ENCODE results near the gene EIF3CL. TPM values are rescaled to one million over a fixed set of nuclear protein-coding genes. Genes with fewer than 3 reads are reported as not detected.
"Not testable (repeated sequence)": the region's sequence is repeated elsewhere in the genome, so short reads cannot be mapped to it uniquely, and the experiment has no call there.

Gene EIF3CL
- total RNA-seq, 1 experiment from 2014 or later = 104 TPM

- H3K27ac ChIP-seq (ENCODE audit: low read depth, low read length); H3K4me2 ChIP-seq (ENCODE audit: low read length); H3K4me1 ChIP-seq (ENCODE audit: control insufficient read depth in 1 of 2, insufficient read depth in 2 of 2, low read length in 2 of 2); H3K9me3 ChIP-seq (ENCODE audit: control insufficient read depth in 1 of 2, insufficient read depth in 1 of 2, low read depth in 1 of 2, low read length in 2 of 2); H3K9me2 ChIP-seq (ENCODE audit: insufficient read depth); DNase-seq (ENCODE audit: low read depth, low spot score); RAD21 ChIA-PET (ENCODE audit: low non-redundant PET in 1 of 2, low total read pairs in 2 of 2, uncharacterized antibody in 2 of 2, unreplicated experiment in 2 of 2); H2AFZ ChIP-seq (ENCODE audit: low read depth, low read length, poor library complexity, severe bottlenecking); intact Hi-C loops (cut with micrococcal nuclease); H4K20me1 ChIP-seq (ENCODE audit: insufficient read depth); H3K4me3 ChIP-seq (replicated peaks in 1 of 2; ENCODE audit: low read depth in 1 of 2, low read length in 2 of 2); H3K9ac ChIP-seq (ENCODE audit: low read length); H3K36me3 ChIP-seq (ENCODE audit: control insufficient read depth in 1 of 2, insufficient read depth in 2 of 2, low read length in 2 of 2); H3K79me2 ChIP-seq (ENCODE audit: insufficient read depth, low read length); CTCF ChIA-PET; POLR2A ChIA-PET; H3K27me3 ChIP-seq (ENCODE audit: insufficient read depth, low read length); BruUV-seq (replicated peaks): not testable (repeated sequence)
- ATAC-seq = peak; percentile 69
Measured at GRCh38 chr16:28382177-28382867, 21.3 kb downstream of the EIF3CL start.

- H3K27ac ChIP-seq (ENCODE audit: low read depth, low read length); H3K4me2 ChIP-seq (ENCODE audit: low read length); ATAC-seq; DNase-seq (ENCODE audit: low read depth, low spot score); H3K9me3 ChIP-seq (ENCODE audit: control insufficient read depth in 1 of 2, insufficient read depth in 1 of 2, low read depth in 1 of 2, low read length in 2 of 2); H2AFZ ChIP-seq (ENCODE audit: low read depth, low read length, poor library complexity, severe bottlenecking); RAD21 ChIA-PET (ENCODE audit: low non-redundant PET in 1 of 2, low total read pairs in 2 of 2, uncharacterized antibody in 2 of 2, unreplicated experiment in 2 of 2); H3K27me3 ChIP-seq (ENCODE audit: insufficient read depth, low read length); H3K79me2 ChIP-seq (ENCODE audit: insufficient read depth, low read length); POLR2A ChIA-PET; H4K20me1 ChIP-seq (ENCODE audit: insufficient read depth); H3K9ac ChIP-seq (ENCODE audit: low read length); H3K36me3 ChIP-seq (ENCODE audit: control insufficient read depth in 1 of 2, insufficient read depth in 2 of 2, low read length in 2 of 2); intact Hi-C loops (cut with micrococcal nuclease); H3K9me2 ChIP-seq (ENCODE audit: insufficient read depth); H3K4me3 ChIP-seq (replicated peaks in 1 of 2; ENCODE audit: low read depth in 1 of 2, low read length in 2 of 2); CTCF ChIA-PET; H3K4me1 ChIP-seq (ENCODE audit: control insufficient read depth in 1 of 2, insufficient read depth in 2 of 2, low read length in 2 of 2): not testable (repeated sequence)
- TSS peak; percentile 23 for BruUV-seq (replicated peaks)
Measured at GRCh38 chr16:28377822-28378221, 25.8 kb downstream of the EIF3CL start.

- ATAC-seq; H3K9ac ChIP-seq (ENCODE audit: low read length); BruUV-seq (replicated peaks); DNase-seq (ENCODE audit: low read depth, low spot score); H3K4me2 ChIP-seq (ENCODE audit: low read length); H2AFZ ChIP-seq (ENCODE audit: low read depth, low read length, poor library complexity, severe bottlenecking); H3K27me3 ChIP-seq (ENCODE audit: insufficient read depth, low read length); CTCF ChIA-PET; intact Hi-C loops (cut with micrococcal nuclease); H3K9me3 ChIP-seq (ENCODE audit: control insufficient read depth in 1 of 2, insufficient read depth in 1 of 2, low read depth in 1 of 2, low read length in 2 of 2); H3K4me1 ChIP-seq (ENCODE audit: control insufficient read depth in 1 of 2, insufficient read depth in 2 of 2, low read length in 2 of 2); POLR2A ChIA-PET; H3K79me2 ChIP-seq (ENCODE audit: insufficient read depth, low read length); H3K27ac ChIP-seq (ENCODE audit: low read depth, low read length); H3K9me2 ChIP-seq (ENCODE audit: insufficient read depth); H3K4me3 ChIP-seq (replicated peaks in 1 of 2; ENCODE audit: low read depth in 1 of 2, low read length in 2 of 2); RAD21 ChIA-PET (ENCODE audit: low non-redundant PET in 1 of 2, low total read pairs in 2 of 2, uncharacterized antibody in 2 of 2, unreplicated experiment in 2 of 2); H4K20me1 ChIP-seq (ENCODE audit: insufficient read depth); H3K36me3 ChIP-seq (ENCODE audit: control insufficient read depth in 1 of 2, insufficient read depth in 2 of 2, low read length in 2 of 2): not testable (repeated sequence)
Measured at GRCh38 chr16:28377108-28377625, 26.5 kb downstream of the EIF3CL start.

GRCh38 chr16:28375115-28375514 lies 28.5 kb downstream of the EIF3CL start:
- H3K79me2 ChIP-seq (ENCODE audit: insufficient read depth, low read length); H3K9me2 ChIP-seq (ENCODE audit: insufficient read depth); H3K9ac ChIP-seq (ENCODE audit: low read length); BruUV-seq (replicated peaks); H3K4me1 ChIP-seq (ENCODE audit: control insufficient read depth in 1 of 2, insufficient read depth in 2 of 2, low read length in 2 of 2); H3K4me2 ChIP-seq (ENCODE audit: low read length); H4K20me1 ChIP-seq (ENCODE audit: insufficient read depth); intact Hi-C loops (cut with micrococcal nuclease); H3K9me3 ChIP-seq (ENCODE audit: control insufficient read depth in 1 of 2, insufficient read depth in 1 of 2, low read depth in 1 of 2, low read length in 2 of 2); POLR2A ChIA-PET; H3K4me3 ChIP-seq (replicated peaks in 1 of 2; ENCODE audit: low read depth in 1 of 2, low read length in 2 of 2); DNase-seq (ENCODE audit: low read depth, low spot score); RAD21 ChIA-PET (ENCODE audit: low non-redundant PET in 1 of 2, low total read pairs in 2 of 2, uncharacterized antibody in 2 of 2, unreplicated experiment in 2 of 2); H3K27me3 ChIP-seq (ENCODE audit: insufficient read depth, low read length); H3K27ac ChIP-seq (ENCODE audit: low read depth, low read length); CTCF ChIA-PET; H2AFZ ChIP-seq (ENCODE audit: low read depth, low read length, poor library complexity, severe bottlenecking); H3K36me3 ChIP-seq (ENCODE audit: control insufficient read depth in 1 of 2, insufficient read depth in 2 of 2, low read length in 2 of 2): not testable (repeated sequence)
- ATAC-seq = peak; percentile 86

All from HCT116 (cell line).